Smooth muscle cell of the pulmonary artery (primary cell): ENCODE data around the gene GFPT1. TPM values are rescaled to one million over a fixed set of nuclear protein-coding genes. Genes with fewer than 3 reads are reported as not detected.

ENCODE experiments used
- total RNA-seq: library from RNA; depleted of rRNA; stranded (reverse); fragments of >200 nt; gene quantifications from 2 replicates; pipeline ENCODE4 v1.2.3, GENCODE V29; 2014

Gene GFPT1
- total RNA-seq, result 69.6 and 92.2 TPM in 2 replicates

GRCh38 chr2:69386789-69387734 is at the start of gene GFPT1:
TSS of gene GFPT1 (minus strand) at chr2:69387227. CDS start at chr2:69387071, 156 bp downstream.

Other genes starting within 250 kb of the GFPT1 start
- 19.7 and 31.3 TPM in 2 replicates for gene NFU1, start 50.2 kb upstream of the GFPT1 start, total RNA-seq